Activated CD4-positive, CD25-positive, alpha-beta regulatory T cell treated with anti-CD3 and anti-CD28 coated beads, Interleukin-2, amount 50 U/mL, for 16 hours (primary cell): ENCODE results near the gene CPA2.
"Not testable (repeated sequence)": the region's sequence is repeated elsewhere in the genome, so short reads cannot be mapped to it uniquely, and the experiment has no call there.

Experiments used
- DNase-seq: peaks from one replicate; pipeline ENCODE4 v3.0.0-alpha.2; 2020; ENCODE audit warnings: low read depth, low spot score

CPA2 gene

GRCh38 chr7:130305433-130306042 is 38.9 kb downstream of the CPA2 start:
- DNase-seq = no peak

- DNase-seq = no peak
Measured at GRCh38 chr7:130309986-130310385, 43.3 kb downstream of the CPA2 start.

GRCh38 chr7:130314305-130314704 is 47.6 kb downstream of the CPA2 start:
- no peak for DNase-seq

- no peak for DNase-seq
Measured at GRCh38 chr7:130319541-130319940, 52.9 kb downstream of the CPA2 start.

GRCh38 chr7:130321542-130322229 is 55.0 kb downstream of the CPA2 start:
- not testable (repeated sequence) for DNase-seq

- no peak for DNase-seq
Measured at GRCh38 chr7:130322615-130323014, 56.0 kb downstream of the CPA2 start.

GRCh38 chr7:130324306-130324943 is 57.8 kb downstream of the CPA2 start:
- DNase-seq = no peak

GRCh38 chr7:130329681-130330080 is 63.0 kb downstream of the CPA2 start:
- DNase-seq = no peak

GRCh38 chr7:130332259-130333053 is 65.8 kb downstream of the CPA2 start:
- no peak for DNase-seq

GRCh38 chr7:130333832-130334231 is 67.2 kb downstream of the CPA2 start:
- DNase-seq = no peak

GRCh38 chr7:130334274-130334673 is 67.6 kb downstream of the CPA2 start:
- DNase-seq = no peak

GRCh38 chr7:130337410-130337971 is 70.8 kb downstream of the CPA2 start:
- DNase-seq = no peak

GRCh38 chr7:130338233-130338632 is 71.6 kb downstream of the CPA2 start:
- no peak for DNase-seq
